Stimulated activated CD4-positive, alpha-beta T cell treated with anti-CD3 and anti-CD28 coated beads, Interleukin-12 subunit alpha, Interleukin-12 subunit beta, amount 100 ng/mL, for 48 hours (primary cell): Measurements from ENCODE around the gene WDR20.

Experiments used
- DNase-seq, 3 donors: peaks; one replicate each; pipeline ENCODE4 v3.0.0-alpha.2; 2020; ENCODE audit warnings: low read depth in 2 of 3, low spot score in 1 of 3

The WDR20 gene

GRCh38 chr14:102196039-102196901 is 56.6 kb downstream of the WDR20 start:
- DNase-seq: no peak

DNA sequence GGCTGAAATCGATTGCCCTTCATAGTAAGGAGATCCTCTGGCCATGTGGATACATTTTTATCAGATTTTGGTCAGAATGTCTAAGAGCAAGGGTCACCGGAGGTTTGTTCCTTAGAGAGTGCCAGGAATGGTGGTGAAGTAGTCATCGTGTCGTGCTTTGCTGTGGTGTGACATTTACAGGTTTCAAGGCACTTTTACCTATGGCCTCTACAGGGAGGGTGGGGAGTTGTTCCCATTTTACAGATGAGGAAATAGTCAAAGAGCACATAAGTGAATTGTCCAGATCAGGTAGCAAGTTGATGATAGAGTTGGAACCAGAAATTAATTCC is 57.2 kb downstream of the WDR20 start:
- no peak for DNase-seq

GRCh38 chr14:102197317-102197853 is 57.7 kb downstream of the WDR20 start:
- no peak for DNase-seq

DNA sequence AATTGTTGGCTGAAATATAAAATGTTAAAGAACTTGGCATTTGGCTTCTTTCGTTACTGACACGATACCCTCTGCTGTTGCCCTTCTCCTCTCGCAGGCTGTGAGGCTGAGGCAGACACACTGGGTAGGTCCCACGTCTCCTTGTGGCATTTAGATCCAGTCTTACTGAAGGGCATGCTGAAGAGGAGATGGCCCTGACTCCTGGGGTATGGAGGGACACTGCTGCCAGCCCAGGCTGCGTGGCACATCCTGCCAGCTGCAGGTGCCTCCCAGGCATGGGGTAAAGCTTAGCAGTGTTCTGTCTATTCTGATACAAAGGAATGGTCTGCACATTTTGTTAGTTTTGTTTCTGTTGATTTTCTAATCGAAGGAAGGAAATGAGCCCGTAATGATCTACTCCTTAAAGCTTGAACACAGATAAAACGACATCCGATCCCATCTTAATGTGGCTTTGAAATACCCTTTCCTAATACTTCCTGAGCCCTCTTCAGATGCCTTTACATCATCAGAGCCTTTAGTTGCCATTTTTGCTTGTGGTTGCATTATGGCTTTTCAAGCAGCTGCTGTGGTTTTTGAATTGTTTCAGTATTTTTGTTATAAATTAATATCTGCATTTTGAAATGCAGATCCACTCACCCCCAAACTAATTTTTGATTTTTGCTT is 61.1 kb downstream of the WDR20 start:
- DNase-seq: no peak

- peak in 1 of 3 donors; percentile 8 for DNase-seq
Observed at GRCh38 chr14:102201353-102201738, 61.6 kb downstream of the WDR20 start.

DNA sequence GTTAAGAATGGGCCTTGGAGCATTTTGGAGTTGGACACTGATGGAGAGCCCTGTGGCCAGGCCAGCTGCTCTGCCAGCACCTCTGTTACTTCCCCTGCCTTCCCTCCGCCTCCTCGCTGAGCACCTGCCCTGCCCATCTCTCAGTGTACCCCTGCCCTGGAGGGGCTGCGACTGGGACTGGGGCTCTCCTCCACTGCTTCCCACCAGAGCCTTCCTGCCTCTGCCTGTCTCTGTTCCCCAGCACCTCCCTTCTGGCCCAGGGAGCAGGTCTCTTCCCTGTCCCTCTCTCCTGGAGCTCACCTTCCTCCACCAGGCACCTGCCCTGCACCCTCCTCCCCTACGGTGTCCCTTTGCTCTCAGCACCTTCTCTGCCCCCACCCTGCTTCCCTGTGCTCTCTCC is 62.1 kb downstream of the WDR20 start:
- DNase-seq: no peak

GRCh38 chr14:102202944-102203343 is 63.2 kb downstream of the WDR20 start:
- no peak for DNase-seq

GRCh38 chr14:102203382-102203781 is 63.7 kb downstream of the WDR20 start:
- no peak for DNase-seq

GRCh38 chr14:102205560-102205959 is 65.9 kb downstream of the WDR20 start:
- DNase-seq: no peak

GRCh38 chr14:102206918-102207317 is 67.2 kb downstream of the WDR20 start:
- DNase-seq: no peak

DNA sequence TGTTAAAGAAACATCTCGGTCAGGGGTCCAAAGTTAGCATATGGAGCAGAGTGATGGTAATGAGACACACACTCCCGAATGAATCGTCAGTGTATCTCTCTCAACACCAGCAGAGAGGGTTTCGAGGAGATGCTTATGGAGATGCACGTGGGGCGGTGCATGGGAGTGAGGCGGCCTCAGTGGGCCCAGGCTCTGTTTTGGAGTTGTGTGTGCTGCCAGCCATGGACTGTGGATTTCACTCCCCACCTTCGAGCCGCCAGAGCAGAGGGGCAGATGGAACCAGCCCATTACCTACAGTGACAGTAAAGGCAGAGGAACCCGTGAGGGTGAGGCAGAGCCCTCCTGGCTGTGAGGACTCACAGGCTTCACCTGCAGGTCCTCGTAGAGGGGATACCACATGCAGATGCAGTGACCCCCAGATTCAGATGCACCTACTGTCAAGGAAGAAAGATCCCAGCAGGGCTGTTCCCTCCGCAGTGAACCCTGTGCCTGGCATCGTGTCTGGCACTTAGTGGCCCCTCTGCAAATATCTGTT is 68.2 kb downstream of the WDR20 start:
- DNase-seq: no peak

DNA sequence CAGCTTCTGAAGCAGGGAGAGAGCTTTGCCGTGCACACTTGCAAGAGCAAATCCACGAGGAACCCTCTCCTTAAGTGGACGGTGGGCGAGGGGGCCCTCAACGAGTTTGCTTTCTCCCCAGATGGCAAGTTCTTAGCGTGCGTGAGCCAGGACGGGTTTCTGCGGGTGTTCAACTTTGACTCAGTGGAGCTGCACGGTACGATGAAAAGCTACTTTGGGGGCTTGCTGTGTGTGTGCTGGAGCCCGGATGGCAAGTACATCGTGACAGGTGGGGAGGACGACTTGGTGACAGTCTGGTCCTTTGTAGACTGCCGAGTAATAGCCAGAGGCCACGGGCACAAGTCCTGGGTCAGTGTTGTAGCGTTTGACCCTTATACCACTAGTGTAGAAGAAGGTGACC is 69.0 kb downstream of the WDR20 start:
- no peak for DNase-seq

- no peak for DNase-seq
Observed at GRCh38 chr14:102209224-102209966, 69.7 kb downstream of the WDR20 start.

GRCh38 chr14:102210421-102211042 is 70.8 kb downstream of the WDR20 start:
- no peak for DNase-seq

DNA sequence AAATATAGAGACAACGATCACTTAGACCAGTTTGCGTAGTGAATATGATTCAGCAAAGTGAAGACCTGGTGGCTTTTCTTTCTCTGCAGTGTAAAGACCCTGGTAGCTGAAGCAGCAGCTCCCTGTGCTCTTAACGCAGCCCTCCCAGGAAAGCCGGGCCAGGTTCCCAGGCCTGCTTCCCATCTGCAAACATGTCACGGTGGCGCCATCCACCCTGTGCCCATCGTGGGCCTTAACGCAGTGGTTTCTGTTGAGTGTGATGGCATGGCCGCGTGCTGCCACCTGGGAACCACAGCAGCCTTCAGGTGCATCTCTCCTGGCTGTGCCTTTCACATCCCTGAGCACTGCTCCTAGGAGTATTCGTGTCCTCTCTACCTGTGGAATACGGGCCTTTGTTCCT is 71.5 kb downstream of the WDR20 start:
- DNase-seq: no peak

GRCh38 chr14:102212356-102212755 is 72.7 kb downstream of the WDR20 start:
- no peak for DNase-seq

GRCh38 chr14:102212845-102213244 is 73.1 kb downstream of the WDR20 start:
- no peak for DNase-seq

GRCh38 chr14:102213470-102213869 is 73.8 kb downstream of the WDR20 start:
- no peak for DNase-seq

GRCh38 chr14:102213984-102214658 is 74.4 kb downstream of the WDR20 start:
- no peak for DNase-seq

- DNase-seq: no peak
Observed at GRCh38 chr14:102215071-102215470, 75.4 kb downstream of the WDR20 start.
